VCaP (cell line): Measurements from ENCODE around the gene ZNF621.

Experiments
- H3K27ac ChIP-seq: fragments of 450-650 bp; 2 replicates; pipeline ENCODE4 v1.5.1; 2017
- TF ChIP-seq, protein P1 (sequence below): fragments of 450-650 bp; conservative IDR thresholded peaks from 2 replicates; pipeline ENCODE4 v1.5.1; 2017; ENCODE audit warnings: mild to moderate bottlenecking, moderate library complexity

The ZNF621 gene

DNA sequence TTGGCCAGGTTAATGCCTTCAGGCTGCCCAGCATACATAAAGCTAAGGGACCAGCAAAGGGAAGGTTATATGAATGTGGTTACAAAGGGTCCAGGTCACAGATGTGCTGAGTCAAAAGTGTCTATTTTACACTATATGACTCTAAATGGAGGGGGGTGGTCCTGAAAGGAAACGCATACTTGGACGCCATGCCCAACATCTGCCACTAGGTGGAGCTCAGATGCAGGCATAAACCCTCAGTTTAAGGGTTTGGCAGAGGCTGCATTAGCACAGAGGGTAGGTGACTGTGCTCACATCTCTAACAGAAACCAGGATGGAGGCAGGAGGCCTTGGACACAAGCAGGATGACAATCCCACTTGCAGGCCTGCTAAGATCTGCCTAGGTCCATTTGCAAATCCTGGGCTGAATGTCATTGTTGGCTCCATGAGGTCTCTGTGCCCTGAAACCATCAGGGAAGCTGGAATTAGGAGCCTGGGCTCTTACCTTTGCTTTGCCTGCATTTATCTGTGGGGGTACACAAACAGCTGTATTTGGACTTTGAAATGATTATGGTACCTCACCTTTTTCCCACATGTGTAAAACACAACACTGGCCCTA, 55.8 kb downstream of the ZNF621 start:
- H3K27ac ChIP-seq = no peak overlapping the region
- TF ChIP-seq, protein P1, sequence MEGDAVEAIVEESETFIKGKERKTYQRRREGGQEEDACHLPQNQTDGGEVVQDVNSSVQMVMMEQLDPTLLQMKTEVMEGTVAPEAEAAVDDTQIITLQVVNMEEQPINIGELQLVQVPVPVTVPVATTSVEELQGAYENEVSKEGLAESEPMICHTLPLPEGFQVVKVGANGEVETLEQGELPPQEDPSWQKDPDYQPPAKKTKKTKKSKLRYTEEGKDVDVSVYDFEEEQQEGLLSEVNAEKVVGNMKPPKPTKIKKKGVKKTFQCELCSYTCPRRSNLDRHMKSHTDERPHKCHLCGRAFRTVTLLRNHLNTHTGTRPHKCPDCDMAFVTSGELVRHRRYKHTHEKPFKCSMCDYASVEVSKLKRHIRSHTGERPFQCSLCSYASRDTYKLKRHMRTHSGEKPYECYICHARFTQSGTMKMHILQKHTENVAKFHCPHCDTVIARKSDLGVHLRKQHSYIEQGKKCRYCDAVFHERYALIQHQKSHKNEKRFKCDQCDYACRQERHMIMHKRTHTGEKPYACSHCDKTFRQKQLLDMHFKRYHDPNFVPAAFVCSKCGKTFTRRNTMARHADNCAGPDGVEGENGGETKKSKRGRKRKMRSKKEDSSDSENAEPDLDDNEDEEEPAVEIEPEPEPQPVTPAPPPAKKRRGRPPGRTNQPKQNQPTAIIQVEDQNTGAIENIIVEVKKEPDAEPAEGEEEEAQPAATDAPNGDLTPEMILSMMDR = peak; percentile 95

DNA sequence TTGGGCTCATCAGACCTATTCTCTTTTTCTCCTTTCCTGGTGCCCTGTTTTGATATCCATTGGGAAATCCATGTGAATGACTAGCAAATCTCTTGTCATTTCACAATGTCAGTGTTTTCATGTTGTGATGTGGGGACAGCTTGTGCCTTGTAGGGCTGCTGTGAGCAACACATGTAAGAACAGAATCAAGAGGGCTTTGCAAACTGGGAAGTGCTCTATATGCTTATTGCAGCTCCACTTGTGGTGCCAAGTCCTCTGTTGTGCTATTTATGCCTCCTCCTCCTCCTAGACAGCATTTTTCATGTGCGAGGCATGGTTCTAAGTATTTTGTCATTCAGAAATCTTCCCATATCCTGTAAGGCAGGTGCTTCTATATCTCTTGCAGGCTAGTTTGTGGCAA, 56.4 kb downstream of the ZNF621 start:
- TF ChIP-seq, protein P1 = no peak
- H3K27ac ChIP-seq = no peak overlapping the region

GRCh38 chr3:40582401-40583027, 57.8 kb downstream of the ZNF621 start:
- no peak overlapping the region for H3K27ac ChIP-seq
- TF ChIP-seq, protein P1 = no peak

DNA sequence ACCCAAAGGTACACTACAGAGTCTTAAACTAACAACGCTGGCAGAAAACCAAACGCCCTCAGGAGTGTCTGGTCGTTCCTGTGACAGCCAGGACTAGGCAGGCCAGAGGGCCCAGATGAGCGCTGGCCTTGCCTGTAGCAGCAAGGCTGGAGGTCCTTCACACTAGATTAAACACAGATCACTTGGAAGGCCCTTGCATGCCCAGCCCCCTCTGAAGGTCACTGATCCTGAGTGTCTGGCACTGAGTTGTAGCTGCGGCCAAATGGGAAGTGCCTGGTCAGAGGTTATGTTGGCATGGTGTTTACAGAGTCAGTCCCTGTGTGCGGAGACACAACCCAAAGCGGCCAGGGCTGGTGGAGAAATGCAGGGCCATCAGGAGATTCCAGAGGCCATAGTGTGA, 58.9 kb downstream of the ZNF621 start:
- TF ChIP-seq, protein P1 = no peak
- peak overlapping the region; percentile 32 for H3K27ac ChIP-seq

DNA sequence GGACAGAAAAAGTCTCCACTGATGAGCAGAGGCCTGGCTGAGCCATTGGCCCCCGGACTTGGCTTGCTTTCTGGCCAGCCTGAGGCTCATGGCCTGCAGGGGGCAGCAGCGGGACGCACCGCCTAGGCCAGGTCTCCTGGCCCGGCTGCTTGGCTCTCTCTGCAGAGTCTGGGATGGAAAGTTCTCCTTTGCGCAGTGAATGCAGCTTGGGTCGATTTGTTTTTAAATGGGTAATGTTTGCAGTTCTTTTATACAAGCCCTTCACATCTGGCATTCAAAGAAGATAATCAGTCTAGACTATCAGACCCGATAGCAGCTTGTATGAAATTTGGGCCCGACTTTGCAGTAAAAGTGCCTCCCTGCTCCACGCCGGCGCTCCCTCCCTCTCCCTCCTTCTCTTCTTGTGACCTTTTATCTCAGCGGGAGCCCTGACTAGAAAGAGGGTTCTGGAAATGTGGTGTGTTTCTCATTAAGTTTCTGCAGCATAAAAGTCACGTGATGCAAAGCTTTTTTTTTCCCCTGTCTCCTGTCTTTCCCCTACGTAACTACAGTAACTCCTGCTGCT, 59.9 kb downstream of the ZNF621 start:
- TF ChIP-seq, protein P1 = peak; percentile 98
- peak overlapping the region; percentile 32; the same call in 1 of the 2 replicates for H3K27ac ChIP-seq

GRCh38 chr3:40585381-40586016, 60.7 kb downstream of the ZNF621 start:
- TF ChIP-seq, protein P1 = no peak
- H3K27ac ChIP-seq = no peak overlapping the region

GRCh38 chr3:40586901-40587300, 62.1 kb downstream of the ZNF621 start:
- TF ChIP-seq, protein P1 = no peak
- no peak overlapping the region for H3K27ac ChIP-seq
